IPS DF 6.9 (cell line): ENCODE data around the gene MAGI2.

Experiments
- DNase-seq: peaks from one replicate; pipeline ENCODE4 v3.0.0-alpha.2; 2013; ENCODE audit warnings: low read depth, low spot score
- H3K27ac ChIP-seq: one replicate; pipeline ENCODE4 v1.5.1; 2013; ENCODE audit warnings: low read length, control low read depth
- H3K27me3 ChIP-seq: 2 replicates; pipeline ENCODE4 v1.6.1; 2013; ENCODE audit warnings: mild to moderate bottlenecking, low read length; ENCODE audit not compliant: control insufficient read depth, insufficient read depth
- H3K36me3 ChIP-seq: 2 replicates; pipeline ENCODE4 v1.6.1; 2013; ENCODE audit warnings: low read length; ENCODE audit not compliant: control insufficient read depth, insufficient read depth
- H3K4me1 ChIP-seq: 2 replicates; pipeline ENCODE4 v1.6.1; 2013; ENCODE audit warnings: low read length; ENCODE audit not compliant: control insufficient read depth, insufficient read depth
- H3K4me3 ChIP-seq: 2 replicates; pipeline ENCODE4 v1.5.1; 2013; ENCODE audit warnings: mild to moderate bottlenecking, low read length
- H3K9me3 ChIP-seq: 2 replicates; pipeline ENCODE4 v1.6.1; 2013; ENCODE audit warnings: low read length, inconsistent platforms; ENCODE audit not compliant: control insufficient read depth, insufficient read depth
- WGBS: extraction: QIAGEN DNeasy Blood & Tissue Kit; methylation state at CpG from one replicate; pipeline ENCODE4 v1.1.7; 2013; ENCODE audit warnings: mixed read lengths, missing lambda C conversion rate; ENCODE audit not compliant: insufficient read length, insufficient coverage; 5-methylcytosine and 5-hydroxymethylcytosine counted together

Gene MAGI2

DNA sequence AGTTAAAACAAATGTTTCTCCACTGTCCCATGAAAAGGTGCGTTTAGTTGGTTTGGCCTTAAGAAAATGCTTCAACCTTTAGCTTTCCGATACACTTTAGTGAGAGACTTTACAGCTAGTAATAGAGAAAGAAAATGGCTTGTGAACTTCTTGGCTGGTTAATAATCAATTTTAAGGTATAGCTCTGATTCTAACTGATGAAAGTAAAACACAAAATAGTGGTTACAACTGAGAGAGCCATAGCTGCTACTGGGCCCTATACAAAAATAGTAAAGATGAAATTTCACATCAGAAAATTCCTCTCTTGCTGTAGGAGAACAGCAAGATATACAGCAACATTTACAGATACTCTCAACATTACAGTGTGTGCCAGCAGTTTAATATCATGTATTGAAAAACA is 1283.5 kb downstream of the MAGI2 start:
- no peak overlapping the region for H3K27ac ChIP-seq
- no peaks in the 10 kb centered on the region for H3K9me3 ChIP-seq
- H3K36me3 ChIP-seq: no peaks in the 10 kb centered on the region
- no peak for DNase-seq
- H3K27me3 ChIP-seq: no peaks in the 10 kb centered on the region
- H3K4me1 ChIP-seq: peaks cover 3% of the 10 kb centered on the region; the same call in 1 of the 2 replicates
- H3K4me3 ChIP-seq: no peak overlapping the region
- WGBS: no CpG with 5 or more reads among the region's 2 CpGs

DNA sequence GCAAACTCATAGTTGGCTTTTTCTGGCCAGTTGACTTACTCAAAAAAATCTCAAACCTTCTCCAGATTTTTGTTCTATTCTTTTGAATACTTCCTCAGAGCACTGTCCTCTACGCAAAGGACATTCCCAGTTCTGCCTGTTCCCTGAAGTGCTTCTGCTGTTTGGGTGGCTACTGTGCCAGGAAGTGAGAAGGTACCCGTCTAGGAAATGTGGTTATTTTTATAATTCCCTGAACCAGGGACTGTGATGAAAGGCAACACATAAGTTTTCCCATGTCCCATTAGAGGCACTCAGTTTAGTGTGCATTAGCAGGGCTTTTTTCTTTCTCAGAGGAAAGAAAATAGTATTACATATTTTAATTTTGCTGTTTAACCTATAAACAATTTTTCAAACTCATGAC is 1284.6 kb downstream of the MAGI2 start:
- Histone ChIP-seq H3K9me3 (no peaks in the 10 kb centered on the region), H3K4me1 (peaks cover 3% of the 10 kb centered on the region; the same call in 1 of the 2 replicates), H3K27ac (no peak overlapping the region), H3K27me3 (no peaks in the 10 kb centered on the region), H3K36me3 (no peaks in the 10 kb centered on the region), H3K4me3 (no peak overlapping the region)
- no peak for DNase-seq
- WGBS: no CpG with 5 or more reads among the region's 2 CpGs

DNA sequence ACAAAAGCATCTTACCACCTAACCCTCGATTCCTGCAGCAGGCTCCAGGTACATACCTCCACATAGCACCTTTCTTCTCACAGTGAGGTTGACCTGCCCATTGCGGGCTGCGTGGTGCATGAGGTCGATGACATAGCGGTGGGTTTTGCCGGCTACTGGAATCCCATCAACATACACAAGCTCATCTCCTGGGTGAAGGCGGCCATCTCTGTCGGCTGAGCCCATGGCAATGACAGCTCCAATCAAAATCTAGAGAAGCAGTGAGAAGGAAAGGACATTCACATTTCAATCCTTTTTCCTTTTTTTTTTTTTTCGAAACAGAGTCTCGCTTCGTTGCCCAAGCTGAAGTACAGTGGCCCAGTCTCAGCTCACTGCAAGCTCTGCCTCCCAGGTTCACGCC is 1285.6 kb downstream of the MAGI2 start:
- no peak for DNase-seq
- H3K36me3 ChIP-seq: no peaks in the 10 kb centered on the region
- WGBS: no CpG with 5 or more reads among the region's 12 CpGs
- H3K9me3 ChIP-seq: no peaks in the 10 kb centered on the region
- H3K27me3 ChIP-seq: no peaks in the 10 kb centered on the region
- H3K4me3 ChIP-seq: no peak overlapping the region
- H3K4me1 ChIP-seq: peaks cover 3% of the 10 kb centered on the region; the same call in 1 of the 2 replicates
- H3K27ac ChIP-seq: no peak overlapping the region

DNA sequence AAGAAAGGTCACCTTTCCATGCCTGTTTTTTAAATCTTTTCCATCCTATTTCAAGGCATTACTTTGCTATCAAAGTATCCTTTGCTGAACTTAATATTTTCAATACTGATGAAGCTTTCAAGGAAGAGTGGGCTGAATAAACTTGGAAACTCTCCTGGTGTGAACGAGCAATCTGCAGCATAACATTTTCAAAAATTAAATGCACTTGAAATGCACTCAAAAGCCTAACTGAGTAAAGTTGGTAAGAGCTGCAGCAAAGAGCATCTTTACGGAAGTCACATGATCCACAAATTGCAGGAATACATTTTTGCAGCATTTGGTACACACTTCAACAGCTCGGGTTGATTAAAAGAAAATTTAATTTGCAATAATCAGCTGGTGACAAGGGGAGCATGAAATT is 1287.6 kb downstream of the MAGI2 start:
- DNase-seq: no peak
- H3K27me3 ChIP-seq: no peaks in the 10 kb centered on the region
- no CpG with 5 or more reads among the region's 3 CpGs for WGBS
- H3K4me1 ChIP-seq: no peaks in the 10 kb centered on the region
- H3K4me3 ChIP-seq: no peak overlapping the region
- no peak overlapping the region for H3K27ac ChIP-seq
- no peaks in the 10 kb centered on the region for H3K36me3 ChIP-seq
- H3K9me3 ChIP-seq: no peaks in the 10 kb centered on the region

DNA sequence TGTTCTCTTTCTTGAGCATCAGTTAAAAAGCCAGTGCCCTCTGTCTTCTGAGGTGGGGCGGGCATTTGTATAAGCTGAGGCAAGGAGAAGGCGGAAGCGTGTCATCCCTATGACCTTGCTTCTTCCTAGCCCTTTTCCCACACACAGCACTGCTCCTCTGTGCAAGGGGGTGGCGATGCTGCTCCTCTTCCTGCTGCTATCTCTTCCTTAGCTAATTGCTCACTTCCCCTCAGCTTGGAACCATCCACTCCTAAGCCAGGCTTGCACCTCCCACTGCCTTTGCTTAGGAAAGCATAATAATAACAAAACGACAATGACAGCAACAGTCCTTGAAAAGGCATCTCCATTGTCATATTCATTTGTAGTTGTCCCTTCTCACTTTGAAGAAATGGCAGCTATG is 1288.0 kb downstream of the MAGI2 start:
- WGBS: no CpG with 5 or more reads among the region's 5 CpGs
- Histone ChIP-seq H3K27ac (no peak overlapping the region), H3K4me1 (no peaks in the 10 kb centered on the region)

DNA sequence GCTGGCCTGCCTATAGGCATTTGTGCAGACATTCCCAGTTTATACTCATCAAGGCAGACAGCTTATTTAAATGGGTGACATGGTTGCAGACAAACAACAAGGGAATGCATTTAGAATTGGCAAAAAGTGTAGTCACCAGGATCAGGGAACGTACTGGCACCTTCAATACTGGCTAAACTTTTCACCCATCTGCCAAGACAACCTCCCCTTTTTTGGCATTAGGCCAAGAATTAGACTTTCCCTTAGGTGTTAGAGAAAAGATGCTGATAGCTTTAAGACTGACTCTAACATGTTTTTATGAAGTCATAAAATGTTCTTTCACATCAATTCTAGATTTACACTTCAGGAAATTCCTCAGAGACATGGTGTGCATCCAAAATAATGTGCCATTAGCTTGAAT is 1289.0 kb downstream of the MAGI2 start:
- Histone ChIP-seq H3K27me3 (no peaks in the 10 kb centered on the region), H3K36me3 (no peaks in the 10 kb centered on the region), H3K4me3 (no peak overlapping the region), H3K9me3 (no peaks in the 10 kb centered on the region), H3K4me1 (peaks cover 7% of the 10 kb centered on the region; the same call in 1 of the 2 replicates), H3K27ac (no peak overlapping the region)
- no peak for DNase-seq
- WGBS: no CpG with 5 or more reads among the region's 1 CpG

More for the DNA sequence above, 1288.0 kb downstream of the MAGI2 start:
- Histone ChIP-seq H3K27me3 (no peaks in the 10 kb centered on the region), H3K4me3 (no peak overlapping the region), H3K36me3 (no peaks in the 10 kb centered on the region), H3K9me3 (no peaks in the 10 kb centered on the region)
- DNase-seq: no peak

DNA sequence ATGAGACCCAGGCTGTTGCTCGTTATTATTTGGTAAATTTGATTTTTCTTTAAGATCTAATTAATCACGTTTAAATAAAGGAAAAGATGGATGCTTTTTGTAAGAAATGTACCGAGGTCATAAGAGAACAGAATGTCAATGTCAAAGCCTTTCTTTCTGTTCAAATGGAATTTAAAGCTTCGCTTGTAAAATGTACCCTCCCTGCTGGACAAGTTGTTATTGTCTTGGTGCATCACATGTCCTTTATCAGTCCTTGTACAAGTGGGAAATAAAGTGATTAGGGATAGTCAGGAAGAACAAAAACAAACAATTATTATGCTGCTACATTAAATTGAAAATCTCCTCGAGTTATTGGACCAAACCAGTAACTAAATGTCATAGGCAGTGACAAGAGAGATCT is 1291.7 kb downstream of the MAGI2 start:
- no CpG with 5 or more reads among the region's 5 CpGs for WGBS
- no peaks in the 10 kb centered on the region for H3K36me3 ChIP-seq
- no peak overlapping the region for H3K27ac ChIP-seq
- no peaks in the 10 kb centered on the region for H3K27me3 ChIP-seq
- H3K4me1 ChIP-seq: peaks cover 9% of the 10 kb centered on the region; the same call in 1 of the 2 replicates
- H3K9me3 ChIP-seq: no peaks in the 10 kb centered on the region
- no peak for DNase-seq
- no peak overlapping the region for H3K4me3 ChIP-seq

DNA sequence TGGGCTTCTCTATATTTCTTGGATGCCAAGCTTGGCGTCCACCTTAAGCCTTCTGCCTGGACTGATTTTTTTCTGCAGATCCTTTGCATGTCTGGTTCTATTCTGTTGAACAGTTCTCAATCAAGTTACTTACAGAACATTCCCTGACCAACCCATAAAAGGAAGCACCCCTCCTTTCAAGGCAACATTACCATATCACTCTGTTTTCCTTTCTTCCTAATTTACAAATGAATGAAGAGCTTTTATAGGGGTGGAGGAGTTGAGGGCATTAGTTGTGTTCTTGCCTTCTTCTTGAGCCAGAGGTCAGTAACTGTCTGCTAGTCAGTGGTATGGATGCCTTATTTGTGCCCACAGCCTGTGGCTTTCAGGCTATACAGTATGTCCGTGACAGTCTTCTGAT is 1293.9 kb downstream of the MAGI2 start:
- no peak overlapping the region for H3K27ac ChIP-seq
- H3K36me3 ChIP-seq: no peaks in the 10 kb centered on the region
- H3K9me3 ChIP-seq: no peaks in the 10 kb centered on the region
- peaks cover 9% of the 10 kb centered on the region; the same call in 1 of the 2 replicates for H3K4me1 ChIP-seq
- H3K4me3 ChIP-seq: no peak overlapping the region
- no peaks in the 10 kb centered on the region for H3K27me3 ChIP-seq
- no peak for DNase-seq
- WGBS: no CpG with 5 or more reads among the region's 2 CpGs

DNA sequence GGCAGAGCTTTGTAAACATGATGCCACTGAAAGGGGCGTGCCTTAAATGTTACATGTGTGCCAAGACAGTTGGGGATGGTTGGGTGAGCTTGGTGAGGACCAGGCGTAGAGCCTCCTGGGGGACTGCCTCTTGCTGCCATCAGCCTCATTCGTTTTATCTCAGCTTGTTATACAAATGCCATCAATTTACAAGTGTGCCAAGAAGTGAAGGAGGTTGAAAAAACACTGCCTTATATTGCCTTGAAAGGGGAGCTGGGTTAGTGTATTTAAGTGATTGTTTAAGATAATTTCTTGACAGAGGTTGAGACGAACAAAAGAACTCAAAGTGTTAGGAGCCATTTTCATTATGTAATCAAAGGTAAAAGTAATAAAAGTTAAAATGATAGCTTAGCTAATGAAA is 1300.2 kb downstream of the MAGI2 start:
- WGBS: 100% methylated on average over 1 of the region's 4 CpGs
- no peak for DNase-seq
- no peaks in the 10 kb centered on the region for H3K27me3 ChIP-seq

DNA sequence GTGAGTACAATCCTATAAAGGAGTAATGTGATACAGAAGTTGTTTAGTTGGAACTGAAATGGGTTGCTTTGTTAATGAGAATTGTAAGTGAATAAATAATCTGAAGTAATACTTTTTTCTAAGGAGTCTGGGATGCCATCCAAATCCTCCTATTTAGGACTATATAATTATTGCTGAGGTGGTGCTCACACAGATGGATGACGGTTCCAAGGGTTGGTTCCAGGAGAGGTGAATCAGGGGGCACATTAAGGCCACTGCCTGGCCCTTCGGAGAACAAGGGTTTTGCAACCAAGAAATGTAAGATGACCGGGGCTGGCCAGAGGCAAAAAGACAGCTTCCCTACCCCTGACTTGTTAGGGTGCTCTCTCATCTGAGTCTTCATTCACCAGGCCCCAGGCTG is 1302.2 kb downstream of the MAGI2 start:
- no CpG with 5 or more reads among the region's 3 CpGs for WGBS
- Histone ChIP-seq H3K27me3 (no peaks in the 10 kb centered on the region), H3K4me1 (no peaks in the 10 kb centered on the region), H3K27ac (no peak overlapping the region), H3K4me3 (no peak overlapping the region), H3K36me3 (no peaks in the 10 kb centered on the region), H3K9me3 (no peaks in the 10 kb centered on the region)
- DNase-seq: no peak

More for the DNA sequence above, 1300.2 kb downstream of the MAGI2 start:
- H3K4me1 ChIP-seq: no peaks in the 10 kb centered on the region
- H3K4me3 ChIP-seq: no peak overlapping the region
- H3K36me3 ChIP-seq: no peaks in the 10 kb centered on the region
- H3K27ac ChIP-seq: no peak overlapping the region
- H3K9me3 ChIP-seq: no peaks in the 10 kb centered on the region

DNA sequence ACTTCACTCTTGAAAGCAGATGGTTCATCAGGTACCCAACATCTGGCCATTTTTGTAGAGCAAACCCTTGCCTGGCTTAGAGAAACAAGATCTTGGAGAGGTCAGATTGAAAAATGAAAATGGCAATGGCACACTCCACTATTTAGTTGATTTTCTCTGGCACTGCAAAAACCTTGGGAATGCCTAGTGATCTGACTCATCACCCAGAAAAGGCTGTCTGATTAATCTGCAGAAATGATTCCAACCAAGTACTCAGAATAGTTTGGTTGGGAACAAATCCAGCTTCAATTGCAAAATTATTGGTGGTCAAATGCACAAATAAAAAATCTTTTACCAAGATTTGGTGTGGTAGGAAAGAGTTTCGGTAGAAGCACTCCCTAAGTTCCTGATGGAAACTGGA is 1303.7 kb downstream of the MAGI2 start:
- no CpG with 5 or more reads among the region's 1 CpG for WGBS
- DNase-seq: no peak

More for the DNA sequence above, 1303.7 kb downstream of the MAGI2 start:
- no peaks in the 10 kb centered on the region for H3K9me3 ChIP-seq
- no peak overlapping the region for H3K4me3 ChIP-seq
- H3K36me3 ChIP-seq: no peaks in the 10 kb centered on the region
- H3K4me1 ChIP-seq: no peaks in the 10 kb centered on the region
- H3K27me3 ChIP-seq: no peaks in the 10 kb centered on the region
- H3K27ac ChIP-seq: no peak overlapping the region
